ENCODE data around the gene ENTHD1.

The ENTHD1 gene

GRCh38 chr22:39932918-39933649, 39.5 kb upstream of the ENTHD1 start:
- DNase-seq (ENCODE audit: low read depth) = peak; percentile 39
- no peak overlapping the region for H3K4me3 ChIP-seq (replicated peaks; ENCODE audit: low read depth, low read length)

DNA sequence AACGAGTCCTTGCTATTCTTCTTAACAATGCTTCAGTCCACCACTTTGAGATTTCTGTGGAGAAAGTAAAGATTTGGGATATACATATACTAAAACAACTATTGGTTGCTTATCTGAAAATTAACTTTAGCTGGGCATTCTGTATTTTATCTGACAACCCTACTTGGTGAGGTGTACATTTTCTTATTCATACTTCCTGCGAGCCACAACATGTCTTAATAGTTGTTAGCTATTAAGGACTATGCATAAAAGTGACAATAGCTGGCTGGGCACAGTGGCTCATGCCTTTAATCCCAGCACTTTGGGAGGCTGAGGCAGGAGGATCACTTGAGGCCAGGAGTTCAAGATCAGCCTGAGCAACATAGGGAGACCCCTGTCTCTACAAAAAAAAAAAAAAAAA, 38.6 kb upstream of the ENTHD1 start:
- no peak for DNase-seq (ENCODE audit: low read depth)
- no peak overlapping the region for H3K4me3 ChIP-seq (replicated peaks; ENCODE audit: low read depth, low read length)
- TF ChIP-seq, protein P1, sequence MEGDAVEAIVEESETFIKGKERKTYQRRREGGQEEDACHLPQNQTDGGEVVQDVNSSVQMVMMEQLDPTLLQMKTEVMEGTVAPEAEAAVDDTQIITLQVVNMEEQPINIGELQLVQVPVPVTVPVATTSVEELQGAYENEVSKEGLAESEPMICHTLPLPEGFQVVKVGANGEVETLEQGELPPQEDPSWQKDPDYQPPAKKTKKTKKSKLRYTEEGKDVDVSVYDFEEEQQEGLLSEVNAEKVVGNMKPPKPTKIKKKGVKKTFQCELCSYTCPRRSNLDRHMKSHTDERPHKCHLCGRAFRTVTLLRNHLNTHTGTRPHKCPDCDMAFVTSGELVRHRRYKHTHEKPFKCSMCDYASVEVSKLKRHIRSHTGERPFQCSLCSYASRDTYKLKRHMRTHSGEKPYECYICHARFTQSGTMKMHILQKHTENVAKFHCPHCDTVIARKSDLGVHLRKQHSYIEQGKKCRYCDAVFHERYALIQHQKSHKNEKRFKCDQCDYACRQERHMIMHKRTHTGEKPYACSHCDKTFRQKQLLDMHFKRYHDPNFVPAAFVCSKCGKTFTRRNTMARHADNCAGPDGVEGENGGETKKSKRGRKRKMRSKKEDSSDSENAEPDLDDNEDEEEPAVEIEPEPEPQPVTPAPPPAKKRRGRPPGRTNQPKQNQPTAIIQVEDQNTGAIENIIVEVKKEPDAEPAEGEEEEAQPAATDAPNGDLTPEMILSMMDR (IDR thresholded peaks at IDR 0.05; ENCODE audit: low read length, missing control alignments) = no peak

More at GRCh38 chr22:39932918-39933649, 39.5 kb upstream of the ENTHD1 start:
- TF ChIP-seq, protein P1 (IDR thresholded peaks at IDR 0.05; ENCODE audit: low read length, missing control alignments) = peak; percentile 74

- no peak for DNase-seq (ENCODE audit: low read depth)
- TF ChIP-seq, protein P1 (IDR thresholded peaks at IDR 0.05; ENCODE audit: low read length, missing control alignments) = no peak
- H3K4me3 ChIP-seq (replicated peaks; ENCODE audit: low read depth, low read length) = no peak overlapping the region
These were observed 37.7 kb upstream of the ENTHD1 start for GRCh38 chr22:39931251-39931650.

DNA sequence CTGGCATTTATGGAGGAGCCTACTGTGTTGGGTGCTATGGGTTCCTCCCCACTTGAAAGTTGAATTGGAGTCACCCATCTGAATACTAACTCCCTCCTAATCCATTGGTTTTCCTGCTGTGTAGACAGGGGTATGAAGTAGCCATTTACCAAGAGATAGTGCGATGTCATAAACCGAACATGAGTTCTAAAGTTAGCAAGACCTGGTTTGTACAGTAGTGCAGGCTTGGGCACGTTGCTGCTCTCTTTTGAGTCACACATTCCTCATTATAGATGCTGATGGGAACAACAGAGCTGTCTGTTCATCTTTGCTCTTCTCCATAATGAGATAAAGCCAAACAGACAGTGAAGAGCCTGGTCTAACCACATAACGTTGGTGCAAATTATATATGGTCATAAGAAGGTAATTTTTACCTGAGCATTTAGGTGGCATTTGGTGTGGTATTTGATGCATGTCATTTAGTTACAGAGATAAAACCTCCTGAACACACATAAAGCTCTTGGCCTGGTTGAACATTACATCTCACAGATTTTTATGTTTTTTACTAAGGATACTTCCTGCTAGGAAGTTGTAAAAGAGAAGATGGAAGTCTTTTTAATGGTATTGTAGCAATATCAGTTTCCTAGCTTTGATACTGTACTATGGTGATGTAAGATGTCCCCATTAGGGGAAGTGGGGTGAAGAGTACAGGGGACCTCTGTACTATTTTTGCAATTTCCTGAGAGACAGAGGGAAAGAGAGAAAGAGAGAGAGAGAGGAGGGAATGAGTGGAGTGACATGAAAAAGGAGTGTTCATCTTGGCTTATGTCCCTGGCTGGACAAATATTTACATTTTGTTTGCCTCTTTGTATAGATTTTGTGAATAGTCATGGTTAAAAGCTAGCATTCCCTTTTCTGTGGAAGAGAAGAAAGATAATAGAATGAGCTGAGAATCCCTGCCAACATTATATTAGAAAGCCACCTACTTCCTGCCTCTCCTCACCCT, 35.3 kb upstream of the ENTHD1 start:
- TF ChIP-seq, protein P1 (IDR thresholded peaks at IDR 0.05; ENCODE audit: low read length, missing control alignments) = no peak
- DNase-seq (ENCODE audit: low read depth) = no peak
- H3K4me3 ChIP-seq (replicated peaks; ENCODE audit: low read depth, low read length) = no peak overlapping the region

GRCh38 chr22:39927544-39927943, 34.0 kb upstream of the ENTHD1 start:
- DNase-seq (ENCODE audit: low read depth) = no peak
- no peak overlapping the region for H3K4me3 ChIP-seq (replicated peaks; ENCODE audit: low read depth, low read length)

DNA sequence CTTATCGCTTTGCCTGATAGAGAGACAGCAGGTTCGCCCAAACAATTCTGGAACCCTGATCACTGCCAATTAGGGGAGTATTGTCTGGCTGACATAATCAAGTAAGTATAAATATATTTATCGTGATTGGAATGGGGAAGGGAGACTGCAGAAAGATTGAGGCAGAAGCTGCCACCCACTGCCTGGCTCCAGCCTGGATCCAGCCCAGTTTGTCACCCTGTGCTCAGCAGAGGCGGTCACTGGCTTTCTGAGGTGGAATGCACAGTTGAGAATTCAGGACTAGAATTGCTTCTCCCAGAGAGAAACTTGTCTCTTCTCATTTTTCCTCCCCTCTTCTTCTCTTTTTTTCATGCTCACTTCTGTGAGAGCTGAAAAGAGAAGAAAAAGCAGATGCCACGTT, 33.2 kb upstream of the ENTHD1 start:
- no peak overlapping the region for H3K4me3 ChIP-seq (replicated peaks; ENCODE audit: low read depth, low read length)
- DNase-seq (ENCODE audit: low read depth) = no peak
- TF ChIP-seq, protein P1 (IDR thresholded peaks at IDR 0.05; ENCODE audit: low read length, missing control alignments) = no peak

More at GRCh38 chr22:39927544-39927943, 34.0 kb upstream of the ENTHD1 start:
- TF ChIP-seq, protein P1 (IDR thresholded peaks at IDR 0.05; ENCODE audit: low read length, missing control alignments) = peak; percentile 11

Measured in fibroblast of pulmonary artery (primary cell).